Measurements from ENCODE around the gene DERA.

The DERA gene

GRCh38 chr12:16086942-16087341, 175.8 kb downstream of the DERA start:
- no peak for DNase-seq
